K562 (cell line): ENCODE measurements around the gene IL6R. TPM values are rescaled to one million over a fixed set of nuclear protein-coding genes. Genes with fewer than 3 reads are reported as not detected.

ENCODE experiments used
- ARNT ChIP-seq, 2 experiments: fragments of 450-650 bp; IDR thresholded peaks; 2 replicates each; pipeline ENCODE4 v1.6.1; 2016; ENCODE audit warnings: mild to moderate bottlenecking in 1 of 2
- CREB1 ChIP-seq, 2 experiments: sonication (generic) in 1 of 2; formaldehyde crosslinking in 1 of 2; IDR thresholded peaks; 2 replicates each; pipeline versions ENCODE4 v1.6.1 to v1.8.0; 2012 to 2022; ENCODE audit warnings: inconsistent platforms in 1 of 2, mild to moderate bottlenecking in 1 of 2, missing genetic modification reagents in 1 of 2, moderate library complexity in 1 of 2
- HIVEP1 ChIP-seq: fragments of 250-450 bp; sonication (Bioruptor Pico); IDR thresholded peaks from 2 replicates; pipeline ENCODE4 v1.4.0; 2020; ENCODE audit warnings: mild to moderate bottlenecking
- NBN ChIP-seq: fragments of 450-650 bp; IDR thresholded peaks from 2 replicates; pipeline ENCODE4 v1.6.1; 2016; ENCODE audit warnings: low read depth, mild to moderate bottlenecking
- NCOR1 ChIP-seq: fragments of 450-650 bp; IDR thresholded peaks from 2 replicates; pipeline ENCODE4 v1.6.1; 2016; ENCODE audit warnings: mild to moderate bottlenecking, moderate library complexity
- NELFE ChIP-seq: IDR thresholded peaks from 2 replicates; pipeline ENCODE4 v1.6.1; 2011; ENCODE audit warnings: mild to moderate bottlenecking; ENCODE audit not compliant: insufficient read depth, insufficient read length
- NEUROD1 ChIP-seq: fragments of 150-350 bp; IDR thresholded peaks from 2 replicates; pipeline ENCODE4 v1.6.1; 2014; ENCODE audit warnings: borderline replicate concordance, low read length, low read depth; ENCODE audit not compliant: partially characterized antibody
- POLR2A ChIP-seq: fragments of 450-650 bp; conservative IDR thresholded peaks from 2 replicates; pipeline ENCODE4 v1.6.1; 2016
- POU5F1 ChIP-seq: fragments of 150-350 bp; IDR thresholded peaks from 2 replicates; pipeline ENCODE4 v1.6.1; 2014; ENCODE audit warnings: borderline replicate concordance, low read length, low read depth, mild to moderate bottlenecking; ENCODE audit not compliant: partially characterized antibody
- PTTG1 ChIP-seq: fragments of 450-650 bp; IDR thresholded peaks from 2 replicates; pipeline ENCODE4 v1.6.1; 2016; ENCODE audit warnings: low read depth, mild to moderate bottlenecking, missing genetic modification characterization, missing compliant biosample characterization
- STAG1 ChIP-seq: sonication (generic); formaldehyde crosslinking; IDR thresholded peaks from 2 replicates; pipeline ENCODE4 v1.5.0; 2020; ENCODE audit warnings: missing genetic modification reagents, borderline replicate concordance
- TGIF2 ChIP-seq: sonication (generic); formaldehyde crosslinking; IDR thresholded peaks from 2 replicates; pipeline ENCODE4 v1.8.1; 2022; ENCODE audit warnings: mild to moderate bottlenecking, missing genetic modification reagents, moderate library complexity
- U2AF2 ChIP-seq: fragments of 200-400 bp; formaldehyde crosslinking; optimal IDR thresholded peaks from 2 replicates; pipeline ENCODE3; 2017; ENCODE audit warnings: low read depth, mild to moderate bottlenecking, low read length
- XRCC5 ChIP-seq: fragments of 200-400 bp; formaldehyde crosslinking; IDR thresholded peaks from 2 replicates; pipeline ENCODE4 v1.6.1; 2017; ENCODE audit warnings: low read depth, mild to moderate bottlenecking, low read length
- YY1 ChIP-seq, 3 experiments: IDR thresholded peaks; 2 replicates each; pipeline ENCODE4 v1.6.1; 2011; ENCODE audit warnings: low read length in 2 of 3, mild to moderate bottlenecking in 2 of 3, moderate library complexity in 2 of 3, borderline replicate concordance in 1 of 3, control low read depth in 1 of 3, low read depth in 1 of 3; ENCODE audit not compliant: insufficient read depth in 3 of 3, insufficient replicate concordance in 2 of 3, control insufficient read depth in 1 of 3, insufficient read length in 1 of 3; ENCODE audit errors: extremely low read depth in 1 of 3
- ZNF143 ChIP-seq: sonication (generic); formaldehyde crosslinking; IDR thresholded peaks from 2 replicates; pipeline ENCODE4 v1.9.0; 2022; ENCODE audit warnings: mild to moderate bottlenecking, missing genetic modification reagents
- ZNF184 ChIP-seq: sonication (generic); formaldehyde crosslinking; IDR thresholded peaks from 2 replicates; pipeline ENCODE4 v1.5.0; 2020; ENCODE audit warnings: missing genetic modification reagents
- ZNF263 ChIP-seq: sonication (generic); formaldehyde crosslinking; IDR thresholded peaks from 2 replicates; pipeline ENCODE4 v1.8.0; 2022; ENCODE audit warnings: mild to moderate bottlenecking, missing genetic modification reagents, borderline replicate concordance
- ZNF282 ChIP-seq: sonication (generic); formaldehyde crosslinking; IDR thresholded peaks from 2 replicates; pipeline ENCODE4 v1.8.1; 2023; ENCODE audit warnings: missing genetic modification reagents
- ZNF668 ChIP-seq: fragments of 250-450 bp; sonication (Bioruptor Pico); IDR thresholded peaks from 2 replicates; pipeline ENCODE4 v1.8.0; 2022; ENCODE audit warnings: mild to moderate bottlenecking, inconsistent platforms
- ZNF707 ChIP-seq: fragments of 250-450 bp; sonication (Bioruptor Pico); conservative IDR thresholded peaks from 2 replicates; pipeline ENCODE4 v1.8.0; 2022; ENCODE audit warnings: inconsistent platforms, mild to moderate bottlenecking, moderate library complexity
- ZSCAN29 ChIP-seq: fragments of 450-650 bp; IDR thresholded peaks from 2 replicates; pipeline ENCODE4 v1.6.1; 2017
- polyA plus RNA-seq, 8 experiments: library from polyadenylated mRNA; depleted of rRNA in 4 of 8; stranded (reverse) in 5 of 8; unstranded in 3 of 8; fragments of >200 nt; fragmentation: Nextera tagmentation in 2 of 8; fragmentation: Illumina TruSeq in 1 of 8; extraction: Ambion mirVana in 2 of 8; extraction: Trizol in 1 of 8; gene quantifications; 2 replicates each; pipeline versions ENCODE4 v1.2.1 to v1.2.3, GENCODE V29; 2011 to 2014; ENCODE audit warnings: inconsistent platforms in 1 of 8, missing spikeins in 1 of 8
- total RNA-seq, 7 experiments: library from RNA; depleted of rRNA in 6 of 7; stranded (reverse); fragments of >200 nt in 6 of 7; fragmentation: Illumina TruSeq in 2 of 7; extraction: Trizol in 2 of 7; gene quantifications; 2 replicates each; pipeline versions ENCODE4 v1.2.1 to v1.2.3, GENCODE V29; 2011 to 2021; ENCODE audit warnings: low replicate concordance in 1 of 7
- TF ChIP-seq, protein P1 (sequence below): fragments of 450-650 bp; IDR thresholded peaks from 2 replicates; pipeline ENCODE4 v1.6.1; 2014; ENCODE audit warnings: low read depth, mild to moderate bottlenecking, moderate library complexity, borderline replicate concordance
- TF ChIP-seq, protein P2 (sequence below): fragments of 250-450 bp; sonication (Bioruptor Pico); IDR thresholded peaks from 2 replicates; pipeline ENCODE4 v1.9.0; 2021; ENCODE audit warnings: mild to moderate bottlenecking
- TF ChIP-seq, protein P3 (sequence below): sonication (generic); formaldehyde crosslinking; IDR thresholded peaks from 2 replicates; pipeline ENCODE4 v1.4.0; 2020; ENCODE audit warnings: mild to moderate bottlenecking, missing genetic modification reagents
- TF ChIP-seq, protein P4 (sequence below): sonication (generic); formaldehyde crosslinking; IDR thresholded peaks from 2 replicates; pipeline ENCODE4 v1.8.0; 2022; ENCODE audit warnings: mild to moderate bottlenecking, missing genetic modification reagents

Gene IL6R
- total and polyA plus RNA-seq, 9 of the 15 experiments (the other 6 are each of a cell fraction or from before 2014, with no cell fraction given): 0.05 to 1.1 (median 0.11) TPM; not detected in 2

DNA sequence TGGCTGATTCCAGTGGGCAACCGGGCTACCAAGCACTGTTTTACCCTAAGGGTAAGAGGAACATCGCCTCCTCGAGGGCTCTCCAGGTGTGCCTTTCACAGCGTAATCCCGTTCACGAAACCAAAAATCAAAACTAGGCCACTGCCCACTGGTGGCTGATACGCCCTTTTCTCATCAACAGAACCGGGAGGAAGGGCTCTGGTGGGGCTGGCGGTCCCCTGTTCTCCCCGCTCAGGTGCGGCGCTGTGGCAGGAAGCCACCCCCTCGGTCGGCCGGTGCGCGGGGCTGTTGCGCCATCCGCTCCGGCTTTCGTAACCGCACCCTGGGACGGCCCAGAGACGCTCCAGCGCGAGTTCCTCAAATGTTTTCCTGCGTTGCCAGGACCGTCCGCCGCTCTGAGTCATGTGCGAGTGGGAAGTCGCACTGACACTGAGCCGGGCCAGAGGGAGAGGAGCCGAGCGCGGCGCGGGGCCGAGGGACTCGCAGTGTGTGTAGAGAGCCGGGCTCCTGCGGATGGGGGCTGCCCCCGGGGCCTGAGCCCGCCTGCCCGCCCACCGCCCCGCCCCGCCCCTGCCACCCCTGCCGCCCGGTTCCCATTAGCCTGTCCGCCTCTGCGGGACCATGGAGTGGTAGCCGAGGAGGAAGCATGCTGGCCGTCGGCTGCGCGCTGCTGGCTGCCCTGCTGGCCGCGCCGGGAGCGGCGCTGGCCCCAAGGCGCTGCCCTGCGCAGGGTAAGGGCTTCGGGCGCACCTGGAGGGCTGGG, at the start of gene IL6R (continued):
- TF ChIP-seq ZNF707 (CRISPR knock-in tag) (no peak), CREB1 (IDR thresholded peaks at IDR 0.05) (no peak), CREB1 (CRISPR knock-in tag; IDR thresholded peaks at IDR 0.05) (no peak), ZNF263 (CRISPR knock-in tag) (no peak), ZNF184 (no peak), NELFE (no peak), NBN (no peak), ZNF668 (CRISPR knock-in tag) (no peak), ZSCAN29 (no peak), NEUROD1 (no peak), ARNT (IDR thresholded peaks at IDR 0.05) (no peak), TGIF2 (no peak), POLR2A (no peak), PTTG1 (tag) (no peak), POU5F1 (no peak), XRCC5 (no peak), STAG1 (CRISPR knock-in tag) (no peak), NCOR1 (no peak), ZNF282 (CRISPR knock-in tag) (no peak), HIVEP1 (no peak), ZNF143 (CRISPR knock-in tag) (no peak), U2AF2 (no peak), YY1 (IDR thresholded peaks at IDR 0.05; ENCODE audit: borderline replicate concordance in 1 of 3, control insufficient read depth in 1 of 3, extremely low read depth in 1 of 3, insufficient read depth in 3 of 3, insufficient read length in 1 of 3, insufficient replicate concordance in 2 of 3, low read depth in 1 of 3, low read length in 2 of 3) (no peak)
- TF ChIP-seq, protein P1, sequence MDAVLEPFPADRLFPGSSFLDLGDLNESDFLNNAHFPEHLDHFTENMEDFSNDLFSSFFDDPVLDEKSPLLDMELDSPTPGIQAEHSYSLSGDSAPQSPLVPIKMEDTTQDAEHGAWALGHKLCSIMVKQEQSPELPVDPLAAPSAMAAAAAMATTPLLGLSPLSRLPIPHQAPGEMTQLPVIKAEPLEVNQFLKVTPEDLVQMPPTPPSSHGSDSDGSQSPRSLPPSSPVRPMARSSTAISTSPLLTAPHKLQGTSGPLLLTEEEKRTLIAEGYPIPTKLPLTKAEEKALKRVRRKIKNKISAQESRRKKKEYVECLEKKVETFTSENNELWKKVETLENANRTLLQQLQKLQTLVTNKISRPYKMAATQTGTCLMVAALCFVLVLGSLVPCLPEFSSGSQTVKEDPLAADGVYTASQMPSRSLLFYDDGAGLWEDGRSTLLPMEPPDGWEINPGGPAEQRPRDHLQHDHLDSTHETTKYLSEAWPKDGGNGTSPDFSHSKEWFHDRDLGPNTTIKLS: no peak
- TF ChIP-seq, protein P2, sequence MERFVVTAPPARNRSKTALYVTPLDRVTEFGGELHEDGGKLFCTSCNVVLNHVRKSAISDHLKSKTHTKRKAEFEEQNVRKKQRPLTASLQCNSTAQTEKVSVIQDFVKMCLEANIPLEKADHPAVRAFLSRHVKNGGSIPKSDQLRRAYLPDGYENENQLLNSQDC (CRISPR knock-in tag): no peak
- TF ChIP-seq, protein P3, sequence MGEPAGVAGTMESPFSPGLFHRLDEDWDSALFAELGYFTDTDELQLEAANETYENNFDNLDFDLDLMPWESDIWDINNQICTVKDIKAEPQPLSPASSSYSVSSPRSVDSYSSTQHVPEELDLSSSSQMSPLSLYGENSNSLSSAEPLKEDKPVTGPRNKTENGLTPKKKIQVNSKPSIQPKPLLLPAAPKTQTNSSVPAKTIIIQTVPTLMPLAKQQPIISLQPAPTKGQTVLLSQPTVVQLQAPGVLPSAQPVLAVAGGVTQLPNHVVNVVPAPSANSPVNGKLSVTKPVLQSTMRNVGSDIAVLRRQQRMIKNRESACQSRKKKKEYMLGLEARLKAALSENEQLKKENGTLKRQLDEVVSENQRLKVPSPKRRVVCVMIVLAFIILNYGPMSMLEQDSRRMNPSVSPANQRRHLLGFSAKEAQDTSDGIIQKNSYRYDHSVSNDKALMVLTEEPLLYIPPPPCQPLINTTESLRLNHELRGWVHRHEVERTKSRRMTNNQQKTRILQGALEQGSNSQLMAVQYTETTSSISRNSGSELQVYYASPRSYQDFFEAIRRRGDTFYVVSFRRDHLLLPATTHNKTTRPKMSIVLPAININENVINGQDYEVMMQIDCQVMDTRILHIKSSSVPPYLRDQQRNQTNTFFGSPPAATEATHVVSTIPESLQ: no peak
- TF ChIP-seq, protein P4, sequence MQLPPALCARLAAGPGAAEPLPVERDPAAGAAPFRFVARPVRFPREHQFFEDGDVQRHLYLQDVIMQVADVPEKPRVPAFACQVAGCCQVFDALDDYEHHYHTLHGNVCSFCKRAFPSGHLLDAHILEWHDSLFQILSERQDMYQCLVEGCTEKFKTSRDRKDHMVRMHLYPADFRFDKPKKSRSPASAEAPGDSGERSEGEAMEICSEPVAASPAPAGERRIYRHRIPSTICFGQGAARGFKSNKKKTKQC: no peak
